ENCODE measurements around the gene RRAGC. TPM values are rescaled to one million over a fixed set of nuclear protein-coding genes. Genes with fewer than 3 reads are reported as not detected.

Gene RRAGC
- polyA plus RNA-seq, 1 experiment = 6.5 TPM

DNA sequence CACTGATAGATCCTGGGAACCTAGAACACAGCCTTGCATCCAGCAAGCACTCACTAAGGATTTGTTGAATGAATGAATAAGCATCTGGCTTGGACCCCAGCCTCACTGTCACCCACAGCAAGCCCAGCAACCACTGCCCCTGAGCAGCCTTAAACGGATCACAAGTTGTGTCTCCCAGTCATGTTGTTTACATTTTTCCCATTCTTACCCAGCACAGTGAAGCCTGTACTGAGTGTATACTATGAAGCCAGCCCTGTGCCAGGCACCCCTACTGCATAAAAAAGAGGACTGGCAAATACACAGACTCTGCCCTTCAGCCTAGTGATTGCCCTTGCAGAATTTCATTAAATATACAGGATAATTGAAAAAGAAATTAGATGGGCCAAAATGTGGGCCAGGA, 30.2 kb downstream of the RRAGC start:
- TF ChIP-seq, protein P1, sequence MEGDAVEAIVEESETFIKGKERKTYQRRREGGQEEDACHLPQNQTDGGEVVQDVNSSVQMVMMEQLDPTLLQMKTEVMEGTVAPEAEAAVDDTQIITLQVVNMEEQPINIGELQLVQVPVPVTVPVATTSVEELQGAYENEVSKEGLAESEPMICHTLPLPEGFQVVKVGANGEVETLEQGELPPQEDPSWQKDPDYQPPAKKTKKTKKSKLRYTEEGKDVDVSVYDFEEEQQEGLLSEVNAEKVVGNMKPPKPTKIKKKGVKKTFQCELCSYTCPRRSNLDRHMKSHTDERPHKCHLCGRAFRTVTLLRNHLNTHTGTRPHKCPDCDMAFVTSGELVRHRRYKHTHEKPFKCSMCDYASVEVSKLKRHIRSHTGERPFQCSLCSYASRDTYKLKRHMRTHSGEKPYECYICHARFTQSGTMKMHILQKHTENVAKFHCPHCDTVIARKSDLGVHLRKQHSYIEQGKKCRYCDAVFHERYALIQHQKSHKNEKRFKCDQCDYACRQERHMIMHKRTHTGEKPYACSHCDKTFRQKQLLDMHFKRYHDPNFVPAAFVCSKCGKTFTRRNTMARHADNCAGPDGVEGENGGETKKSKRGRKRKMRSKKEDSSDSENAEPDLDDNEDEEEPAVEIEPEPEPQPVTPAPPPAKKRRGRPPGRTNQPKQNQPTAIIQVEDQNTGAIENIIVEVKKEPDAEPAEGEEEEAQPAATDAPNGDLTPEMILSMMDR (IDR thresholded peaks at IDR 0.05; ENCODE audit: insufficient read depth, low read depth, low read length) = no peak
- POLR2A ChIA-PET = no interaction called here
- CTCF ChIA-PET = no interaction called here

DNA sequence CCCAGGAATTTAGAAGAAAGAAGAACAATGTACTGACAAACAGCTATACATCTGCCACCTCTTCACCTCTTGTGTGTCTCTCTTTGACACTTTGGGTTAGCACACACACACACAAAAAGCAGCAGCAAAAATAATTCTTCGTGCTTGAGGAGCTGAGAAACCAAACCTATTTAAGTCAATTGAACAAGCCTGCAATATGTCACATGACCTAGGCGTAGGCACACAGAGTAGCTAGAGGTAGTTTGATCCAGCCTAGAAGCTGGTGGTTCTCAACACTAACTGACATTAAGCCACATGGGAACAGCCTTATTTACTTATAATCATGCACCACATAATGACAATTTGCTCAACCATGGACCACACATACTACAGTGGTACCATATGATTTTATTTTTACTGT, 32.3 kb downstream of the RRAGC start:
- DNase-seq (ENCODE audit: low read depth) = no peak
- ChIA-PET POLR2A (no interaction called here), CTCF (interaction anchor here (0.7 to 2.3 kb wide), 3 partner anchors 8 to 158 kb away, joined by 3 to 8 read pairs (median 3); no protein-coding TSS in a partner anchor)
- Histone ChIP-seq H3K27me3 (ENCODE audit: control insufficient read depth, insufficient read depth, low read length) (peaks cover 11% of the 10 kb centered on the region), H3K4me3 (ENCODE audit: low read depth, low read length) (no peak overlapping the region), H3K36me3 (ENCODE audit: control insufficient read depth, insufficient read depth, low read length) (no peaks in the 10 kb centered on the region)
- TF ChIP-seq, protein P1 (IDR thresholded peaks at IDR 0.05; ENCODE audit: insufficient read depth, low read depth, low read length) = no peak

More for the DNA sequence above, 30.2 kb downstream of the RRAGC start:
- DNase-seq (ENCODE audit: low read depth) = no peak
- Histone ChIP-seq H3K27me3 (ENCODE audit: control insufficient read depth, insufficient read depth, low read length) (peaks cover 11% of the 10 kb centered on the region), H3K36me3 (ENCODE audit: control insufficient read depth, insufficient read depth, low read length) (no peaks in the 10 kb centered on the region), H3K4me3 (ENCODE audit: low read depth, low read length) (no peak overlapping the region)

DNA sequence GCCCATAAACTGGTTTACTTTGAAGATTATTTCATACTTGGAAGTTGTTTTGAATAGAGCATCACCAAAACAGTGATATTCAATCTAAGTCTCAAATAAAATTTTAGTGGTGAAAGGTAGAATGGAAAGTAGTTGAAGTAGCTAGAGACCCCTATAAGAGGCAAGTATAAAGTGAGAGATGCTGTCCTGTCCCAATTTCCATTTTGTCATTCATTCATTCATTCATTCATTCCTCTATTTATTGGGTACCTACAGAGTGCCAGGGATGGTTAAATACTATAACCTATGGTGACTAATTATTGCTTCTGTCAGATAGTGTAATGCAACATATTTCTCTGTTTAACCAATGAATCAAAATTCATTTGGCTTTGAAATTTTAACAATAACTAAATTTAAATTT, 32.7 kb downstream of the RRAGC start:
- H3K27me3 ChIP-seq (ENCODE audit: control insufficient read depth, insufficient read depth, low read length) = peaks cover 11% of the 10 kb centered on the region
- CTCF ChIA-PET = interaction anchor here (0.7 to 2.3 kb wide), 3 partner anchors 8 to 157 kb away, joined by 3 to 8 read pairs (median 3); no protein-coding TSS in a partner anchor

DNA sequence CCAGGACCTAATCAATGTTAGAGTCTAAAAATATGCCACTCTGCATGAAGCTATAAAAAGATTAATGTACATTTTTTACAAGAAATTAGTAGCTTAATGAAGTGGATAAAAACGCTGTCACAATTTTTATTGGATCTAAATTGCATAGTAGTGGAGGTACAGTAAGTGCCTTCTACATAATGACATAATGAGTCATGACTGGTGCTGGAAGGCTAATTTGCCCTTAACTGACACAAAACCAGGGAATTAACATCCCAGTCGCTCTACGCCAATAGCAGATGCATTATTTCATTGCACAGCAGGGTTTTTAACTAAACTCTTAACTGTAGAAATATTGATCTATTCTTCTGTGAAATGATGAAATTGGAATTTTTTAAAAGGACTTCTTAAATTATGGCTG, 33.3 kb downstream of the RRAGC start:
- no peak for DNase-seq (ENCODE audit: low read depth)
- TF ChIP-seq, protein P1 (IDR thresholded peaks at IDR 0.05; ENCODE audit: insufficient read depth, low read depth, low read length) = no peak
- Histone ChIP-seq H3K36me3 (ENCODE audit: control insufficient read depth, insufficient read depth, low read length) (no peaks in the 10 kb centered on the region), H3K4me3 (ENCODE audit: low read depth, low read length) (no peak overlapping the region), H3K27me3 (ENCODE audit: control insufficient read depth, insufficient read depth, low read length) (peaks cover 17% of the 10 kb centered on the region)
- ChIA-PET POLR2A (no interaction called here), CTCF (interaction anchor here (1.5 to 6.6 kb wide), 2 partner anchors 9 to 836 kb away, joined by 3 to 30 read pairs; partner anchors contain the start of gene SF3A3)

More for the DNA sequence above, 32.7 kb downstream of the RRAGC start:
- POLR2A ChIA-PET = no interaction called here
- Histone ChIP-seq H3K4me3 (ENCODE audit: low read depth, low read length) (no peak overlapping the region), H3K36me3 (ENCODE audit: control insufficient read depth, insufficient read depth, low read length) (no peaks in the 10 kb centered on the region)
- DNase-seq (ENCODE audit: low read depth) = no peak
- TF ChIP-seq, protein P1 (IDR thresholded peaks at IDR 0.05; ENCODE audit: insufficient read depth, low read depth, low read length) = no peak

DNA sequence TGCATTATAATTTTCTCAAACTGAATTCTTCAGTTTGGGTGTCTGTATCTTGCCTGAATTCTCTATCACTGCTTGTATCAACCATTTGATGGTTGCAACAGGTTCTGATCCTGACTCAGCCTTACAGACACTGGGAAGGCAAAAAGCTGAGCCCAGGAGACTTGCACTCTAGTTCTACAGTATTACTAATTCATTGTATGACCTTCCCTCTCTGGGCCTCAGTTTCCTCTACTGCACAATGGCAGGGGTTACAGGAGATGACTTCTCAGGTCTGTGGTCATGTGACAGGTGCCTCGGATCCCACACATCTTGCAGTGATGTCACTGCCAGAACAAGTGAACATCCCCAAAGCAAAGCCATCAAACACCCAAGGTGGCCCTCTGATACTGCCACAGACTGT, 38.7 kb downstream of the RRAGC start:
- CTCF ChIA-PET = interaction anchor here (6.6 kb wide), 1 partner anchor 14 kb away, joined by 30 read pairs; no protein-coding TSS in a partner anchor
- Histone ChIP-seq H3K36me3 (ENCODE audit: control insufficient read depth, insufficient read depth, low read length) (no peaks in the 10 kb centered on the region), H3K27me3 (ENCODE audit: control insufficient read depth, insufficient read depth, low read length) (peaks cover 44% of the 10 kb centered on the region), H3K4me3 (ENCODE audit: low read depth, low read length) (no peak overlapping the region)
- POLR2A ChIA-PET = no interaction called here
- no peak for DNase-seq (ENCODE audit: low read depth)
- TF ChIP-seq, protein P1 (IDR thresholded peaks at IDR 0.05; ENCODE audit: insufficient read depth, low read depth, low read length) = no peak

Data from BJ (cell line).